ENCODE data around the gene ADPRH.

The ADPRH gene

DNA sequence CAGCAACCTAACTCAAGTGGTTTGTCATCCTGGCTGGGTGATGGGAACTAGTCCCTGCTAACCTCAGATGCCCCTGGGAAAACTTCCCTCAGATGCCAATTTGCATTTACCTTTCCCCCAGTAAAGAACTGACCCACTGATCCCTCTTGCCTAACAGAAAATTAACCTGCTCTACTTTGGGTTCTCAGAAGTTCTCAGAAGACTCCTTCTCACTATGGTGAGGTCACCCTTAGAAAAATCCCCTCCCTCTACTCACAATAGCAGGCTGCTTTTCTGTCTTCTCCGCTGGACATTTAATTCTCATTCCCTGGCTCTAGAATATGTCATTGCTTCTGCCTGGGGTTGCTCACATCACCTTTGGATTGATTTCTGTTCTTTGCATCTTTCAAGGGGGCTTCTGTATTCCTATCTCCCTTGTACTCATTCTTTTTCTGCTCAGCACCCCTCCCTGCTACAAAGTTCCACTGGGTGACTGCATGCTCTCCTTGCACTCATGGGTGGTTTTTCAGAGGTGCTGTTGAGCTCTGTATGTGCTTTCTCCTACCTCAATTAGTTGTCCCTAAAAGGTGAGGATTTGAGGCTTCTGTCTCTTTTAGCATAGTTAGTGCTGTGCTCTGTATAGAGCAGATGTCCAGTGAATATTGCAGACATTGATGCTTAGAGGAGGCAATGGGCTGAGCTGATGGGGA is 19.3 kb downstream of the ADPRH start:
- DNase-seq: no peak

DNA sequence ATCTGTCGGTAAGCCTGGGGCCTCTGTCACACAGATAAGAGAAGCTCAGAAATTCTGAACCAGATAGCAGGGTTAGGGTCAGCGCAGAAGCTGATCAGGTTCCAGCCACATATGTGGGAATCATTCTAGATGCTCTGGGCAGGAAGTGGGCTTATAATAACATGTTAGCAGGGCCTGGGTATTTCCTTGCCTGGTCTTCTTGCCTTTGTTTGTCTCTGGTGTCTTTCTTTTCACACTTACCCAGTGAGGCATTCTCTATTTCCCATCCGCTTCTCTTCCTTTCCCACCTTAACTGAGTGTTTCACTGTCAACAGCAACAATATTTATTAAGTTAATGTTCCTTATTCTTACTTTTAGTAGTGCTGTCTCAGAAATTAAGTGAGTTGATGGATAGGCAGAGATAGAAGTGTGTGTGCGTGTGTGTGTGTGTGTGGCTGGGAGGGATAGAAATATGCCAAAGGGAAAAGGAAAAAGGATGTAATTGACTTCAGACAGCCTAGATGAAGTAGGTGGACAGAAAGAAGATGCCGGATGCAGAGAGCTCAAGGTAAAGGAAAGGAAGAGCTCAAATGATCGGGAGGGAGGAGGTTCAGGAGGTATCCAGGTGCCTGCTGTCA is 20.4 kb downstream of the ADPRH start:
- DNase-seq: no peak

DNA sequence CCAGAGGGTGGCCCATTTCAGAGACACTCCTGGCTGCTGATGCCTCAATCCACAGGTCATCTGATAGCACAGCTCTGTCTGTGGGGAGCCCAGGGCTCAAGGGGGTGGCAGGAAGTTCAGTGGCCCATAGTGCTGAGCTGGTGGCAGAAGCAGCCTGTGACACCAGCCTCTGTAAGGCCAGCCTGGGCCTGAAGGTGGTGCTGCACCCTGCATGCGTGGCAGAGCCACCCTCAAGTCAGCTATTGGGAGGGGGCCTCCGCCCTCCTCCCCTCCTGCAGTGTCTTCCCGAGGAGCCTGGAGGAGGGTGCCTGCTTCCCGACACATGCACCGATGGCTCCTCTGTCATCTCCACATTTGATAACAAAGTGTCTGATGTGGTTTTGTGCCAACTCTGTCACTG is 21.4 kb downstream of the ADPRH start:
- peak; percentile 10 for DNase-seq

DNA sequence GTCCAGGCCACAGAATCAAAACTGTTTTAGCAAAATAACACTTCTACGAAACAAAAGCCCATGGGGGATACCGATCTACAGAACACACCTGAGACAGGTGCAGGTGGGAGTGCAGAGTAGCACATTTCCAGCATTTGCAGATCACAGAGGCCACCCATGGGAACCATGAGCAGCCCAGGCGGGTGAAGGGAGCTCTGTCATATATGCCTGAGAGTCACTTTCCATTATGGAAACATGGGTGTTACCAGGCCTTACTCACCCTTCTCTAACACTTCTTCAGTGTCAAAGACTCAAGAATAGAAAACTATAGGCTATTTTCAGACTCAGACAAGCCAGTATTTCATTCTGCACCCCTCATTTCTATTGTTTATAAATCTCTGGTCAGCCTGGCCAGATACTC is 21.9 kb downstream of the ADPRH start:
- DNase-seq: no peak

DNA sequence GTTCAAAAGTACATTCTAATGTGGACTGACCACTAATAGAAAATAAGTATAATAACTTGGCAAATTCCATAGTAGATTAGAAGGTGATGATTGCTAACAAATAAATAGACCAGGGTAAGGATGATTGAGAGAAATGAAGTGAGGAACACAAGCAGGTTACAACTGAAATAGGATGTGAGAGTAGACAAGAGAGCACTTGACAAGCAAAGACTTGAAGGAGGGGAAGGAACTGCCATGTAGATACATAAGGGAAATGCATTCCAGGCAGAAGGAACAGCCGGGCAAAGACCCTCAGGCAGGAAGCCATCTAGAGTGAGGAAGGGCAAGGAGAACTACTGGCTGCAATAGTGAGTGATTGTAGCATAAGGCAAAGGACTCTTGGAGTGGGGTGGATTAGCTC is 23.4 kb downstream of the ADPRH start:
- no peak for DNase-seq

DNA sequence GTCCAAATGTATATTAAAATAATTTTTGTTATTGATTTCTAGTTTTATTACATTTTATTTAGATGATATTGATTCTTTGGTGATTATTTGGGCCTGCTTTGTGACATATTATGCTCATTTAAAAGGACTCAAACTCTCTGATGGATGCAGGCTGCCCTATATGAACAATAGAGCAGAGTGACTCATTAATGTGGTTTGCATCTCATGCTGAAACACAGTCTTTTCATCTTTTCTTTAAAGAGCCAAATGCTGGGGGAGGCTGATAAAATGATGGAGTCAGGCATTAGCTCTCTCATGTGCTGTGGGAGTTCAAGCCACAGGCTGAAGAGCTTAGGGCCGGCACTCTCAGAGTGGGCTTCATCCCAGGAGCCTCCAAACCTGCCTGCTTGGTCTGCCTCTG is 25.6 kb downstream of the ADPRH start:
- no peak for DNase-seq

DNA sequence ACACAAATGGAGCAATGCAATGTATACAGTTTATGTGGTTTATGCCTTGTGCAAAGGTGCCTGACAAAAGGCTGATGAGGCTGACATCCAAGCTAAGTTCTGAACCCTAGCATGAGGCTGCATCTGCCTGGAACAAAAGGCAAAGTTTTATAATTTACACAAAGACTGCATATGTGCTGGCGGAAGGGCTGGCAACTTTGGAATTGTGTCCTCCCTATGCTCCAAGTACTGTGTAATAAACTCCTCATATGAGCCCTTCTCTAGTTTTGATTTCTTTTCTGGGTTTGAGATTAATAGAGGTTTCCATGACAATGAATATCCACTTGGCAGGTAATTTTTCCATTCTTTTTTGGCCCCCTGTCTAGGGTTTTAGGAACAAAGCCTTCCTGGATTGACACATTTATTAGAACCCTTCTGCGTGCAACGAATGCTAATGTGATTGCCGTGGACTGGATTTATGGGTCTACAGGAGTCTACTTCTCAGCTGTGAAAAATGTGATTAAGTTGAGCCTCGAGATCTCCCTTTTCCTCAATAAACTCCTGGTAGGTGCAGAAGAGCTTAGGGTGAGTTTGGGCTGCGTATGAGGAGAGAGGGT is 29.2 kb downstream of the ADPRH start:
- DNase-seq: no peak

DNA sequence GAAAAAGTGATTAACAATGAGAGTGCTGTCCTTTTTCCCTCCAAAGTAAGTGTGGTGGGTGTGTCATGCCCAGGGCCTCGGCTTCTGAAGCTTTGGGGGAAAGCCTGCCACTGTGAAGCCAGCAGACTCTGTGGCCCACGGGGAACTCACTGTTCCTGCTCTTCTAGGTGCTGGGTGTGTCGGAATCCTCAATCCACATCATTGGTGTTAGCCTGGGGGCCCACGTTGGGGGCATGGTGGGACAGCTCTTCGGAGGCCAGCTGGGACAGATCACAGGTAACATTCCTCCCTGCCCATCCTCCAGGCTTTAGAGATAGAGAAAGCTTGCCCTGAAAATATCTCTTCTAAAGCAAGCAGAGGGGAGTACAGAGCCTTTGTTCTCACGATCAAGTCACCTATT is 30.0 kb downstream of the ADPRH start:
- DNase-seq: no peak

DNA sequence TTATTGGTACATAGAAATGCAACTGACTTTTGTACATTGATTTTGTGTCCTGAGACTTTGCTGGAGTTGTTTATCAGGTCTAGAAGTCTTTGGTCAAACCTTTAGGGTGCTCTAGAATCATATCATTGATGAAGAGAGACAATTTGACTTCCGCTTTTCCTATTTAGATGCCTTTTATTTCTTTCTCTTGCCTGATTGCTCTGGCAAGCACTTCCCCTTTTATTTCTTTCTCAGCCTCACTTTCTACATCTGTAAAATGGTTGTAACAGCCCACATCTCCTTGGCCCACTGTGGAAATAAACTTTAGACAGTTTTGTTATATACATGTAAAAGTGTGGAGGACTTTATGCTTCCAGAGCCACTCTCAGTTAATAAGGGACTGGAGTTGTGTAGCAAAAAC is 32.4 kb downstream of the ADPRH start:
- no peak for DNase-seq

DNA sequence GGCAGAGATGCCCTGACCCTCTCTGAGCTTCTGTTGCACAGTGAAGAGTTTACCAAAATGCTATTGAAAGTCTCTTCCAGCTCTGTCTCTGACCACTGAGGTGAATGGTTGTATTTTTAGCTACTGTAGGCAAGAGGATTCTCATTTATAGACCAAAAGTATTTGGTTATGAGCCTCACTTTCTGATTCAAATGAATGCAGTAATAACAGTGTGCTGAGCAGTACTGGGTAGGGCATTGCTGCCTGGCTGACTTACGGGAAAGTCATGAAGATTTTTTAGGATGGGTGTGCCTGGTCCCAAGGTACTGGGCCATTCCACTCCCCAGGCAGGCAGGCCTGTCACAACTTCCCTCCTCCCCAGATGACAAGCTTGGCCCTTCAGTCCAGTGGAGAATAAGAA is 33.9 kb downstream of the ADPRH start:
- no peak for DNase-seq

DNA sequence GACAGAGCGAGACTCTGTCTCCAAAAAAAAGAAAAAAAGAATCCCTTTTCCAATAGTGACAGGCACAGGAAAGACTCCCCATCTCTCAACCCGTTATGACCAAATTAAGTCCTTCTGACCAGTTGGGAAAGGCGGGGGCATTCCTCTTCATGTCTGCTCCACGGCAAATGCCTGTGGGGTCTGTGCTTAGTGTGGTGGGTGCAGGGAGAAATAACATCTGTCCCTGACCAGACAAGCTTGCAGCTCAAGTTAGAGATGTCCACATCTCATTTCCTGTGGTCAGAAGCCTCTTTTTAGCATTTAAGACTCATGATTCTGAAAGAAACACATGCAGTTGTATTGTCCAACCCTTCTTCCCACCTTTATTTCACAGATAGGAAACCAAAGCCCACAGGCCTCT is 34.6 kb downstream of the ADPRH start:
- DNase-seq: no peak

DNA sequence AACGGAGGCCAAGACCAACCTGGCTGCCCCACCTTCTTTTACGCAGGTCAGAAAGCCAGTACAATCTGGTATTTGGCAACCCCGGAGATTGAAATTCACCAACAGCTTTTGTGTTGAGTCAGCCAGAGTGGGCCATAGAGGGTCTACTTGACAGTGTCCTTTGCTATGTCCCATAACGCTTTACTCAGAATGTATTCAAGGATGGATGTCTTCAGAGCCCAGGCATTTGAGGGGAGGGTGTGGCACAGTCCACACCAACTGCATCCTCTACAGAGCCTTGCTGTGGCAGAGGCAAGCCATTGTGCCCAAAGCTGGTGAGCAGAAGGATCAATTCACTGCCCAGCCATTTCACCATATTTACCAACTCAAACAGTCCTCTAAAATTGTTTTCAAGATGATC is 36.8 kb downstream of the ADPRH start:
- DNase-seq: no peak

DNA sequence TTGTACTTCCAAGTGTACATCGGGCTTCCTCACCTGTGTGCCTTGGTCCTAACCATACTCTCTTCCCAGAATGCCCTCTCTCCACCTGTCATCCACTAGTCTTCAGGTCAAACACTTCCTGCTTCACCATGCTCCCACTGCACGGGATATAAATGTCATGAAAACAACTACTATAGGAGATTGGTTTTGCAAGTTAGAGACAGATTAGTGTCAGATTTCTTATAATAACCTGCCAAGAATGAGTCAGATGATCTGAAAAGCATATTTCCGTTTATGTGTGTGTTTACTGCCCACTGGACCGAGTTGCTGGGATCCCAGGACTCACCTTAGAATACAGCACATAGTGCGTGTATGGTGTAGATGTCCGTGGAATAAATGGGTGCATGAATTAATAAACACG is 39.8 kb downstream of the ADPRH start:
- no peak for DNase-seq

DNA sequence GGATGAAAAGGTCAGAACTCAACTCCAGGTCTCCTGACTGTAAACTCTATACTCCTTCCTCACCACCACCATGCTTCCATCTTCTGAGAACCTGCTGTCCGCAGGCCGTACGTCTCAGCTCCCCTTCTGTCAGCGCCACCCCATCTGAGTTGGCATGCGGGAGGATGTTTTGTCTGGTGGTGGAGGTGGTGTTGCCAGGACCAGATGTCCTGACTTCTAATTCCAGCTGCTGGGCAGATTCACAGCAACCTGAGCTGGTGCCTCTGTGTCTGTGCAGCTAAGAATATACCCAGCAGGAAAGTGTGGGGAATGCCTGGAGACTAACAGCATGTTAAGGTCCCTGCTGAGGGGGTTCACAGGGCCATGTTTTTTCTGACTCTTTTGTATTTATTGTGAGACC is 41.6 kb downstream of the ADPRH start:
- DNase-seq: no peak

DNA sequence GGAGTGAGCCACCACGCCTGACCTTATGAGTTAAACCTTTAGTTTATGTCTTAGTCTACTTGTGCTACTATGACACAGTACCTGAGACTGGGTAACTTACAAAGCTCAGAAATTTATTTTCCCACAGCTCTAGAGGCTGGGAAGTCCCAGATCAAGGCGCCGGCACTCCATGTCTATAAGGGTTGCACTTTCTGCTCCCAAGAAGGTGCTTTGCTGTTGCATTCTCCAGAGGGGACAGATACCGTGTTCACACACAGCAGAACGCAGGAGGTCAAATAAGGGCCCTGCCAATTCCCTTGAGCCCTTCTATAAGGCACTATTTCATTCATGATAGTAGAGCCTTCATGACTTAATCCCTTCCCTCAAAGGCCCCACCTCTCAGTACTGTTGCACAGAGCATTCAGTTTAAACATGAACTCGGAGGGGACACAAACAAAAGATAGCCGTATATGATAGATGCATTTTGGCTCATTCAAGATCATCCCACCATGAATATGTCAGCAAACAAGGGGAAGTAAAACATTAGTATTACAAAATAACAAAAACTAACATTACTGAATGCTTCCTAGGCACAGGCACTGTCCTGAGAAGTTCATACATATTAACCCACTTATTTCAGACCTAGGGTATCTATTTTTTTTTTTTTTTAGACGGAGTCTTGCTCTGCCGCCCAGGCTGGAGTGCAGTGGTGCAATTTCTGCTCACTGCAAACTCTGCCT is 44.9 kb downstream of the ADPRH start:
- DNase-seq: no peak

DNA sequence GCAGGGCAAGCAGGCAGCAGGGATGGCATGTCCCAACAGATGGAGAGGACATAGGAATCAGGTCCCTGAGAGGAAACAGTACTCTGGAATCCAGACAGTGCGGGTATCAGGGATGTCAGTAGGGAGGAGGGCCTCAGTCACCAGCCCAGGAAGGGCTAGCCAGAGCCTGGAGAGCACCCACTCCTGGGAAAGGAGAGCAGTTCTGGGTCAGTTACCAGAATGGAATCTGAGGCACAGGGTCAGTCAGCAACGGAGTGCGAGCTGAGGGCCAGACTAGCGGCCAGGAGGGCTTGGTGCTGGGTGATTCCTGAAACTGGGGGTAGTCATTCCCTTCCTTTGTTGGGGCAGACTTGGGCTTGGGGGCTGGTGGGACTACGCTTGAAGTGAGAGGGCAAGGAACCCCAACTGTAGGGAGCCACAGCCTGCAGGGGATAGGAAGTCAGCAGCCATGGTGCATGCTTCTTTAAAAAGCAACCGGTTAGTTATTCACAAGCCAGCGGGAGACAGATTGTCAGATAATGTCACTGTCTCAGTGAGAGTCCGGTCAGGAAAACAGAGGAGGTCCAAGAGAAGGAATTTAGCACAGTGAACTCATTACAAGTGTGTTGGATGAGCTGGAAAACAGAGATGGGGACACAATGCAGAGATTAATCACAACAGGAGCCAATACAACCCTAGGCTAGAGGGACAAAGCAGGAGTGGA is 46.3 kb downstream of the ADPRH start:
- DNase-seq: no peak

DNA sequence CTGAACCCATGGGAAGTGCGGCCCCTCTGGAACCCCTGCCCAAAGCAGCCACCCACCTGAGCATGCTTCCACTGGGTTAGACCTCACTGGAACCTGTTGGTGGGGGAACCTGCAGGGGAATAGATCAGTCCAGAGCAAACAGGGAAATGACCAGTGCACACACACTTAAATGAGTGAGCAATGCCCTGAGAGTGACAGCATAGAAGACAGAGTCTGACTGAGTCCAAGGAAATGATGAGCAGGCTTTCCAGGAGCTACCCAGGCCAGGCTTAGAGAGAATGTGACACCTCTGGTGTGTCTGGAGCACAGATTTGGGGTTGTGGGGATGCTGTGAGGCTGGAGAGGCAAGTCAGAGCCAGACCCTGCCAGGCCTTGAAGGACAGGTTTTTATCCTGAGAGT is 46.9 kb downstream of the ADPRH start:
- no peak for DNase-seq

DNA sequence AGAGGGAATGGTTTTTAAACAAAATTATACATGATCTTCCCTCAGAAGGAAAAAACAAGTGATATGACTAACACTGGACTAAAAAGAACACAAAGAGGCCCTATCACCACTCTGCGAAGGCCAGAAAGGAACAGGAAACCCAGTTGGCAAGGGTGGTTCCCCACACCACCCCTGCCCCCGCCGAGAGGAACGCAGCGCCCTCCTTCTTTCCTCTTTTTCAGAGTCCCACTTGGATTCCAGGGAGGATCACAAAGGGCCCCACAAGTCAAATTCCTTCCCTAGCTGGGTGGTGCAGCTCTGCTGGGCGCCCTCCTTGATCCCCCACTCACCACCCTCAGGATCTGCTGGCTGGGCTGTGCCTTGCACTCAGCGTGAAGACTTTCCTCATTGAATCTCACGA is 48.2 kb downstream of the ADPRH start:
- peak; percentile 22 for DNase-seq

DNA sequence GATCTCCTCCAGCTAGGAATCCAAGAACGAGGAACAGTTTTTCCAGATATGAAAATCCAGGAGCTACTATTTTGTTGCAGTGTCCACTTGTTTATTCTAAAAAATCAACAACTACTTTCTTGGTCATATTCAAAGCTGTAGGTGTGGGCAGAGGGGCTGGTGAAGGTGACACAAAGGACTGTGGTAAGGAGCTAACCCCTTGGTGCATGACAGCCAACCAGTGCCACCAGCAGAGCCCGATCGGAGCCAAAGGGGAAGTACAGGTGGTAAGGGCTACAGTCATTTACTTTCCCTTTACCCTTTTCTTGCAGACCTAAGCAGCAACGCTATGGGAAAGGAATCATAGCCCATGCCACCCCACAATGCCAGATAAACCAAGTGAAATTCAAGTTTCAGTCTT is 49.1 kb downstream of the ADPRH start:
- DNase-seq: no peak

DNA sequence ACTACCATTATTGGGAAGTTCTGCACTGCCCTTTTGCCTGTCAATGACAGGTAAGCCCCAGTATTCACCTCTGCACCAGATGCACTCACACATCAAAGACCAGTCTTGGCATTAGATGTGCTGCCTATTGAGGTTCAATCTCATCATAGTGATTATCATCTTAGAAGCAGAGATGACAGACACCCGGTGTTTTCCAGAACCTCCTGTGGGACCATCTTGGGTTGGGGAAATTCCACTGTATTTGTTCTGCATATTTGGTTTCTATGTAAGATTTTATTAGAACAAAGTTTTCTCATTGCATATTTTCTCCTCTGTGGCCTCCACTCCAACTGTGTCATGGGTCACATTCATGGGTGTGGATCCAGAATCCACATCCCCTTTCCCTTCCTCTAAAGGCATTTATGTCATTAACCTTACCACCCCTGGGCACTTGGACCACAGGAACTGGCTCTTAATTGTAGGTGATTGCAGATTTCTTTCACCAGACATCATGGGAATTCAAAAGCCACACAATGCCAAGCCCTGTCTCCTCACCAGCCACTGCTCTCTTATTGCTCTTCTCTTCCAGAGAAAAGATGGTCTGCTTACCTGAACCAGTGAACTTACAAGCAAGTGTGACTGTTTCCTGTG is 49.6 kb downstream of the ADPRH start:
- no peak for DNase-seq

DNA sequence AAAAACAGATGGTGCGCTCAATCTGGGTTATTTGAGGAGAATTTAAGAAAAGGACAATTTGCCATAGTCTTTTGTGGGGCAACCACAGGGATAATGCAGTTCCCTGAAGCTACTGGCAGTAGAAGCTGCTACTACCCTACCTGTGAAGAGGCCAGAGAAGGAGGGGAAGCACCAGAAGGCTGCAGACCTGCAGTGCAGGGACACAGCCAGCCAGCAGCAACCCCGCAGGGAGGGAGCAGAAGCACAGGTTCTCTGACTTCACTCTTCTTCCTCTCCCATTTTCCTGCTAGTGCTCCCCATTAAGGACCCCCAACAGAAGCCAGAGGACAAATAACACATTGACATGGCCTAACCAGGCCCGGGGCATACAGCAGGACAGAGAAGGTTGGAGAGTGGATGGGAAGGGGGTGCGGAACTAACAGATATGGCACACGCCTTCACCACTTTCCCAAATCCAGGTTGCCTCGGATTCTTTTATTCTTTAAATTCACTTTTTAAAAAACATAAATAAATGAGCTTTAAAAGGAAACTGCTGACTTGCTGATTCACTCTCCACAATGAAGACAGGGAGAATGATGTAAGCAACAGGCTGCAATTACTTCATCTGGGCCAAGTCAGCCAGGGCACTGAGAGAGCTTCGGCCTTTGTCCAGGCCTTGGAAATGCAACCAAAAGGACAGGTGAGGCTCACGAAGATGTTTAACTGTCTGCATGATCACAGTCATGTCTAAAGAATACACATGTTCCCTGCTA is 51.0 kb downstream of the ADPRH start:
- no peak for DNase-seq

DNA sequence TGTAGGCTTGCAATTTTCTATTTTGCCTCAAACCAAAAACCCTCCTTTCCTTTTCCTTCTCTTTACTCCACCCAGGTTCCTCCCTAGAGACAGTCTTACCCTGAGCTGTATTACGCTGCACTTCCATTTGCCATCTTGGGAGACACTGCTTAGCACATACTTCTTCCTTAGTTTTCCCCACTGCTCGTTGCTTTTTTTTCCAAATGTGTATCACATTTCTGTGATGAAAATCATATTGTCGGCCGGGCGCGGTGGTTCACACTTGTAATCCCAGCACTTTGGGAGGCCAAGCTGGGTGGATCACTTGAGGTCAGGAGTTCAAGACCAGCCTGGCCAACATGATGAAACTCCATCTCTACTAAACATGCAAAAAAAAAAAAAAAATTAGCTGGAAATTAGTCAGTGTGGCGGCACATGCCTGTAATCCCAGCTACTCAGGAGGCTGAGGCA is 51.6 kb downstream of the ADPRH start:
- DNase-seq: no peak
